Ovary (tissue), 3 donors: Measurements from ENCODE around the gene DDN.

Experiments used
- EP300 ChIP-seq: sonication (generic); formaldehyde crosslinking; IDR thresholded peaks from one replicate; pipeline ENCODE4 v1.6.1; 2017; ENCODE audit warnings: antibody characterized with exemption
- POLR2A ChIP-seq: fragments of 450-650 bp; IDR thresholded peaks from one replicate; pipeline ENCODE4 v1.6.1; 2017; ENCODE audit warnings: antibody characterized with exemption, mild to moderate bottlenecking, moderate library complexity
- TF ChIP-seq, protein P1 (sequence below), 3 donors: fragments of 450-650 bp in 2 of 3; fragments of 200-600 bp in 1 of 3; IDR thresholded peaks; one replicate each; pipeline versions ENCODE4 v1.5.1 to v1.8.0; 2016 to 2022; ENCODE audit warnings: antibody characterized with exemption in 3 of 3, mild to moderate bottlenecking in 1 of 3
- donor health status: DM: no; HTN: no; CAD: no.

DNA sequence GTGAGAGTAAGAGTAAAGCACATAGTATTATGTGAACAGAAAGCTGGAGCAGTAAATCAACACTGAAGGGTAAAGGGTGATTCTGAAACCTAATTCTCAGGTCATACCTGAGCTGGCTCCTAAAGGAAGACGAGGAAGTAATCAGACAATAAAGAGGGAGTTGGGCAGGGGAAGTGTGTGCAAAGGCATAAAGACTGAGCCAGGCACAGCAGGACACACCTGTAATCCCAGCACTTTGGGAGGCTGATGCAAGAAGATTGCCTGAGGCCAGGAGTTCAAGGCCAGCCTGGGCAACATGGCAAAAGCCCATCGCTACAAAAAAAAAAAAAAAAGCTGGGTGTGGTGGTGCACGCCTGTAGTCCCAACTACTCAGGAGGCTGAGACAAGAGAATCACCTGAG is 51.4 kb downstream of the DDN start:
- TF ChIP-seq, protein P1, sequence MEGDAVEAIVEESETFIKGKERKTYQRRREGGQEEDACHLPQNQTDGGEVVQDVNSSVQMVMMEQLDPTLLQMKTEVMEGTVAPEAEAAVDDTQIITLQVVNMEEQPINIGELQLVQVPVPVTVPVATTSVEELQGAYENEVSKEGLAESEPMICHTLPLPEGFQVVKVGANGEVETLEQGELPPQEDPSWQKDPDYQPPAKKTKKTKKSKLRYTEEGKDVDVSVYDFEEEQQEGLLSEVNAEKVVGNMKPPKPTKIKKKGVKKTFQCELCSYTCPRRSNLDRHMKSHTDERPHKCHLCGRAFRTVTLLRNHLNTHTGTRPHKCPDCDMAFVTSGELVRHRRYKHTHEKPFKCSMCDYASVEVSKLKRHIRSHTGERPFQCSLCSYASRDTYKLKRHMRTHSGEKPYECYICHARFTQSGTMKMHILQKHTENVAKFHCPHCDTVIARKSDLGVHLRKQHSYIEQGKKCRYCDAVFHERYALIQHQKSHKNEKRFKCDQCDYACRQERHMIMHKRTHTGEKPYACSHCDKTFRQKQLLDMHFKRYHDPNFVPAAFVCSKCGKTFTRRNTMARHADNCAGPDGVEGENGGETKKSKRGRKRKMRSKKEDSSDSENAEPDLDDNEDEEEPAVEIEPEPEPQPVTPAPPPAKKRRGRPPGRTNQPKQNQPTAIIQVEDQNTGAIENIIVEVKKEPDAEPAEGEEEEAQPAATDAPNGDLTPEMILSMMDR (IDR thresholded peaks at IDR 0.05): no peak
- TF ChIP-seq POLR2A (no peak), EP300 (no peak)
